ENCODE measurements around the gene ME3.

DNA sequence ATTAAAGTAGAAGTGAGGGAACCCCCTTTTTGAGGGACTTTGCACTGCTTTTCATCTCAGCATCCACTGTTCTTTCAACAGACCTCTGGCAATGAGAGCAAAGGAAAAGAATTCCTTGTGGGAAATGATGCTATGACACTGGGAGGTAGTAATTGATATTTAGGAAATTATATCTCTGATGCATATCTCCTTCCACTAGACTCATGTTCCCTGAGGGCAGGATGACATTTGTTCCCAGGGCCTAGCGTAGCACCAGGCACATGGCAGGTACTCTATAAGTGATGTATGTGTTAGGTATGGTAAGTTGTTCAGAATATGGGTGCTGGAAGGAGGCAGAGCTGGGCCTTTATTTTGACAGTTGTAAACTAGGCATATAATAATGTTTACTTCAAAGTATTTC lies 154.9 kb downstream of the ME3 start:
- TF ChIP-seq, protein P1, sequence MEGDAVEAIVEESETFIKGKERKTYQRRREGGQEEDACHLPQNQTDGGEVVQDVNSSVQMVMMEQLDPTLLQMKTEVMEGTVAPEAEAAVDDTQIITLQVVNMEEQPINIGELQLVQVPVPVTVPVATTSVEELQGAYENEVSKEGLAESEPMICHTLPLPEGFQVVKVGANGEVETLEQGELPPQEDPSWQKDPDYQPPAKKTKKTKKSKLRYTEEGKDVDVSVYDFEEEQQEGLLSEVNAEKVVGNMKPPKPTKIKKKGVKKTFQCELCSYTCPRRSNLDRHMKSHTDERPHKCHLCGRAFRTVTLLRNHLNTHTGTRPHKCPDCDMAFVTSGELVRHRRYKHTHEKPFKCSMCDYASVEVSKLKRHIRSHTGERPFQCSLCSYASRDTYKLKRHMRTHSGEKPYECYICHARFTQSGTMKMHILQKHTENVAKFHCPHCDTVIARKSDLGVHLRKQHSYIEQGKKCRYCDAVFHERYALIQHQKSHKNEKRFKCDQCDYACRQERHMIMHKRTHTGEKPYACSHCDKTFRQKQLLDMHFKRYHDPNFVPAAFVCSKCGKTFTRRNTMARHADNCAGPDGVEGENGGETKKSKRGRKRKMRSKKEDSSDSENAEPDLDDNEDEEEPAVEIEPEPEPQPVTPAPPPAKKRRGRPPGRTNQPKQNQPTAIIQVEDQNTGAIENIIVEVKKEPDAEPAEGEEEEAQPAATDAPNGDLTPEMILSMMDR (IDR thresholded peaks at IDR 0.05 in 2 of 3, conservative IDR thresholded peaks at IDR 0.05 in 1 of 3; ENCODE audit: borderline replicate concordance in 1 of 3, insufficient read depth in 1 of 3, low read depth in 2 of 3, low read length in 2 of 3), result no peak
- TF ChIP-seq POLR2AphosphoS5 (IDR thresholded peaks at IDR 0.05; ENCODE audit: low read depth, low read length), result no peak
- no peak for TF ChIP-seq SRF (IDR thresholded peaks at IDR 0.05; ENCODE audit: low read depth)
- TF ChIP-seq EZH2 (IDR thresholded peaks at IDR 0.05), result no peak
- TF ChIP-seq, protein P2, sequence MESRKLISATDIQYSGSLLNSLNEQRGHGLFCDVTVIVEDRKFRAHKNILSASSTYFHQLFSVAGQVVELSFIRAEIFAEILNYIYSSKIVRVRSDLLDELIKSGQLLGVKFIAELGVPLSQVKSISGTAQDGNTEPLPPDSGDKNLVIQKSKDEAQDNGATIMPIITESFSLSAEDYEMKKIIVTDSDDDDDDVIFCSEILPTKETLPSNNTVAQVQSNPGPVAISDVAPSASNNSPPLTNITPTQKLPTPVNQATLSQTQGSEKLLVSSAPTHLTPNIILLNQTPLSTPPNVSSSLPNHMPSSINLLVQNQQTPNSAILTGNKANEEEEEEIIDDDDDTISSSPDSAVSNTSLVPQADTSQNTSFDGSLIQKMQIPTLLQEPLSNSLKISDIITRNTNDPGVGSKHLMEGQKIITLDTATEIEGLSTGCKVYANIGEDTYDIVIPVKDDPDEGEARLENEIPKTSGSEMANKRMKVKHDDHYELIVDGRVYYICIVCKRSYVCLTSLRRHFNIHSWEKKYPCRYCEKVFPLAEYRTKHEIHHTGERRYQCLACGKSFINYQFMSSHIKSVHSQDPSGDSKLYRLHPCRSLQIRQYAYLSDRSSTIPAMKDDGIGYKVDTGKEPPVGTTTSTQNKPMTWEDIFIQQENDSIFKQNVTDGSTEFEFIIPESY (IDR thresholded peaks at IDR 0.05; ENCODE audit: extremely low read depth, insufficient replicate concordance, low read length), result no peak
- TF ChIP-seq POLR2A (IDR thresholded peaks at IDR 0.05; ENCODE audit: borderline replicate concordance, extremely low read depth, insufficient read depth, insufficient read length), result no peak
- TF ChIP-seq, protein P3, sequence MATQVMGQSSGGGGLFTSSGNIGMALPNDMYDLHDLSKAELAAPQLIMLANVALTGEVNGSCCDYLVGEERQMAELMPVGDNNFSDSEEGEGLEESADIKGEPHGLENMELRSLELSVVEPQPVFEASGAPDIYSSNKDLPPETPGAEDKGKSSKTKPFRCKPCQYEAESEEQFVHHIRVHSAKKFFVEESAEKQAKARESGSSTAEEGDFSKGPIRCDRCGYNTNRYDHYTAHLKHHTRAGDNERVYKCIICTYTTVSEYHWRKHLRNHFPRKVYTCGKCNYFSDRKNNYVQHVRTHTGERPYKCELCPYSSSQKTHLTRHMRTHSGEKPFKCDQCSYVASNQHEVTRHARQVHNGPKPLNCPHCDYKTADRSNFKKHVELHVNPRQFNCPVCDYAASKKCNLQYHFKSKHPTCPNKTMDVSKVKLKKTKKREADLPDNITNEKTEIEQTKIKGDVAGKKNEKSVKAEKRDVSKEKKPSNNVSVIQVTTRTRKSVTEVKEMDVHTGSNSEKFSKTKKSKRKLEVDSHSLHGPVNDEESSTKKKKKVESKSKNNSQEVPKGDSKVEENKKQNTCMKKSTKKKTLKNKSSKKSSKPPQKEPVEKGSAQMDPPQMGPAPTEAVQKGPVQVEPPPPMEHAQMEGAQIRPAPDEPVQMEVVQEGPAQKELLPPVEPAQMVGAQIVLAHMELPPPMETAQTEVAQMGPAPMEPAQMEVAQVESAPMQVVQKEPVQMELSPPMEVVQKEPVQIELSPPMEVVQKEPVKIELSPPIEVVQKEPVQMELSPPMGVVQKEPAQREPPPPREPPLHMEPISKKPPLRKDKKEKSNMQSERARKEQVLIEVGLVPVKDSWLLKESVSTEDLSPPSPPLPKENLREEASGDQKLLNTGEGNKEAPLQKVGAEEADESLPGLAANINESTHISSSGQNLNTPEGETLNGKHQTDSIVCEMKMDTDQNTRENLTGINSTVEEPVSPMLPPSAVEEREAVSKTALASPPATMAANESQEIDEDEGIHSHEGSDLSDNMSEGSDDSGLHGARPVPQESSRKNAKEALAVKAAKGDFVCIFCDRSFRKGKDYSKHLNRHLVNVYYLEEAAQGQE (IDR thresholded peaks at IDR 0.05; ENCODE audit: low read depth), result no peak
- TF ChIP-seq, protein P4, sequence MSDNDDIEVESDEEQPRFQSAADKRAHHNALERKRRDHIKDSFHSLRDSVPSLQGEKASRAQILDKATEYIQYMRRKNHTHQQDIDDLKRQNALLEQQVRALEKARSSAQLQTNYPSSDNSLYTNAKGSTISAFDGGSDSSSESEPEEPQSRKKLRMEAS (IDR thresholded peaks at IDR 0.05), result no peak
- TF ChIP-seq SIN3A (IDR thresholded peaks at IDR 0.05; ENCODE audit: low read depth), result no peak
- TF ChIP-seq CBX3 (IDR thresholded peaks at IDR 0.05; ENCODE audit: low read depth), result no peak

Data from HCT116 (cell line).